Thyroid gland (tissue), 4 donors: Measurements from ENCODE around the gene GALNTL6.

ENCODE experiments used
- CTCF ChIP-seq, 6 experiments: fragments of 200-600 bp in 3 of 6; fragments of 450-650 bp in 3 of 6; sonication (generic) in 3 of 6; IDR thresholded peaks; one replicate each; pipeline ENCODE4 v1.5.1; 2016 to 2019; ENCODE audit warnings: antibody characterized with exemption in 6 of 6, mild to moderate bottlenecking in 2 of 6, inconsistent platforms in 1 of 6, moderate library complexity in 1 of 6
- POLR2A ChIP-seq, 2 donors: fragments of 450-650 bp; IDR thresholded peaks; one replicate each; pipeline ENCODE4 v1.6.1; 2017; ENCODE audit warnings: antibody characterized with exemption in 2 of 2, mild to moderate bottlenecking in 2 of 2, moderate library complexity in 1 of 2

- TF ChIP-seq CTCF (IDR thresholded peaks at IDR 0.05) (no peak), POLR2A (IDR thresholded peaks at IDR 0.05) (no peak)
These were observed 1058.2 kb downstream of the GALNTL6 start for GRCh38 chr4:172871381-172871780.
